Loucy (cell line): ENCODE results near the gene TMF1.

ENCODE experiments used
- CTCF ChIP-seq: fragments of 200-600 bp; sonication (generic); conservative IDR thresholded peaks from 2 replicates; pipeline ENCODE4 v1.5.1; 2014; ENCODE audit warnings: mild to moderate bottlenecking, antibody characterized with exemption, low read length
- EZH2phosphoT487 ChIP-seq: fragments of 200-600 bp; IDR thresholded peaks from 2 replicates; pipeline ENCODE4 v1.6.1; 2018; ENCODE audit warnings: antibody characterized with exemption, mild to moderate bottlenecking, moderate library complexity, borderline replicate concordance

- TF ChIP-seq CTCF (no peak), EZH2phosphoT487 (no peak)
These were observed 29.6 kb upstream of the TMF1 start for GRCh38 chr3:69081583-69082262.
